Activated CD4-positive, alpha-beta T cell treated with anti-CD3 and anti-CD28 coated beads, Interleukin-2, Interleukin-4, amounts not matched to agents 100 ng/mL and 50 ng/mL, durations not matched to agents 16 hours and 8 hours (primary cell): Measurements from ENCODE around the gene SCYL3.
"Not testable (repeated sequence)": the region's sequence is repeated elsewhere in the genome, so short reads cannot be mapped to it uniquely, and the experiment has no call there.

Experiments used
- DNase-seq: peaks from one replicate; pipeline ENCODE4 v3.0.0-alpha.2; 2020; ENCODE audit warnings: low spot score

SCYL3 gene

DNA sequence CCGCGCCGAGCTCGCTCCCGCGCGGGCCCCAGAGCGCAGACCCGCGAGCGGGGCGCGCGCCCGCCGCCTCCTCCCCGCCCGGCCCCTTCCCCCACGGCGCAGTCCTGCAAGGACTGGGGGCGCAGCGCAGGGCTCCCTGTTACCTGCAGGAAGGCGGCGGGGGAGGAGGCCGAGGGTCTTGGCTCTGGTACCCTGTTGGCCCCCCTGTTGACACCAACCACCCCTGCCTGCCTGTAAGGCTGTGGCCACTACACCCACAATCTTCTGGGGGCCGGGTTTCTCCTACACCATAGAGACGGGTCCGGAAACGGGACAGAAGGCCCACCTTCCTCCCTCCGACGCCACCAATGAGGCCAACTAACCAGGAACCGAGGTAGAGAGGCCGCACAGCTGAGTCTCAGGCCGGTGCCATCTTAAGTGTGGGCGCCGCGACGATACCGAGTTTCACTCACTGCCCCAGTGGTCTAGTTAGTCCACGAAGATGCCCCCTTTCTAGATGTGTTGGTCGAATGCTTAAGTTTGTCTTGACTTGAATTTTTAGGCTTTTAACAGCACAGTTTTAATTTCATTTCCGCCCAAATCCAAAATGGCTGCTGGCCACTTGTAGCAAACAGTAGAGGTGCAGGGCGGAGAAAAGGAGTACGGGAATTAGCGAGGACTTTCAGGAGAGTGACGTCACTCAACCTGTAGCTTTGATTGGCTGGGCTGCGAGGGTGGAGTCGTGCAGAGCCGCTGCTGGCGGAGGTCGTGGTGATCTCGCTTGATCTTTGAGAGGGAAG lies at the start of gene SCYL3:
SCYL3 (minus strand) TSS at position 252 of the 779 bp plus-strand sequence. CDS start 5,056 bp downstream, outside the sequence.
- DNase-seq, result peak; percentile 97

DNA sequence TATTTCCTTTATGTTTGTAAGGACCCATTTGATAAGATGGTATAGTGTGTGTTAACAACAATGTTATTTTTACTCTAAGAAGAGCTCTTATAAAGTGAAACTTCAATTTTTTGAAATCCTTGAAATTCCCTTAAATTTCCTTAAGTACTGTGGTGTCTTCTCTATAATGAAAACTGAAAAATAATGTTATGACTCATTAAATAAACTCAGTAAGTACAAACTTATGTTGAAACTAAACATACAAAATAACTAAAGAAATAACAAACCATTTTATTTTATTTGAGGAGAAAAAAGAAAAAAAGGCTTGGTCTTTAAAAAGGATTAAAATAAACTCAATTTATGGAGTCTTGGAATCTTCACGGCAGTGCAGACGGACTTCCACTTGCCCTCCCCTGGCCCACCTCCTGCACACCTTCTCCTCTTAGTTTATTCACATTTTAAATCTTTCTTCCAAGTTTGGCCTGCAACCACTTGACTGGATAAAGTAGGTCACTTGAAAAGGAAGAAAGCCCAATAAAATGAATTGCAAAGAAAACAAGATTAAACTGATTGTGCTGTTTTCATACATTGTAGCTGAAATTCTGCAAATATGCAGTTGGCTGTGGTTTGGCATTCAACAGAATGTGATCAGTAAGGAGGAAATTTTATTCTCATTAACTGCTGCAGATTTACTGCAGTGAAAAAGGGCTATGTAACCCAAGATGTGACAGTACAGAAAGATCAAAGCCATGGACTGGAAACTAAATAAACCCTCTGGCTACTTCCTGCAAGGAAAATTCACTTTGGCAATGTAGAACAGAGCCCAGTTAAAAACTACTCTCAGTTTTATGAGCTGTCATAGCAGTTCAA lies 48.5 kb upstream of the SCYL3 start:
- no peak for DNase-seq

DNA sequence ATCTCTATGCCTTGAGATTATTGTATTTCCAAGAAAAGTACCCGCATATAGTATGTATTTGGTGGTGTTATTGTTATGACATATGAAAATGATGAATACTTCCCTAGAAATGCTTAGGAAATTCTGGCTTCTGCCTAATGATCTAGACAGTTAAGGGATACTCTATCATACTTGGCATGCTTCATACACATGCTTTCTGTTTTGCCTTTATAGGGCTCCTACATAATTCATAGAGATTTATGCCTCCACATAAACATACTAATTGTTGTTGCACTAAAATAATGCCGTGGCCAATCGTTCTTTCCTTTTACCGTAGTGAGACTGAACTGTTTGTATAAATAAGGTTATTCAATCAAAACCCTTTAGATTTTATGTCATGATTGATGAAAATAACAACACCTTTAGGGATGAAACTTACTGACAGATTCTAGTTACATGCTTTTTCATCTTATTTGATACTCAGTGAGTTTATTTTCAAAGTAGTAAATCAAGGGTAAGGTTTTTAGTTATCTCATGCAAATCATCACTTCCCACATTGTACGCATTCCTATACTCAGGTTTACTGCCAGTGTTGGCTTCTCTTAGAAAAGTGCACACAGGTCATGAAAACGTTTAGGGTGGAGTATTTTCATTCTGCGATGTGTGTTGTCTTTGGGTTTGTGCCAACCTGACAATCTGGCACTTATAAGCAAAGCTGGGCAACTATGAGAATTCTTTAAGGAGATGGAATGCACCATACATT lies 40.5 kb upstream of the SCYL3 start:
- DNase-seq, result no peak

GRCh38 chr1:169931795-169932231 lies 38.1 kb upstream of the SCYL3 start:
- DNase-seq, result no peak

GRCh38 chr1:169929210-169929526 lies 35.5 kb upstream of the SCYL3 start:
- no peak for DNase-seq

DNA sequence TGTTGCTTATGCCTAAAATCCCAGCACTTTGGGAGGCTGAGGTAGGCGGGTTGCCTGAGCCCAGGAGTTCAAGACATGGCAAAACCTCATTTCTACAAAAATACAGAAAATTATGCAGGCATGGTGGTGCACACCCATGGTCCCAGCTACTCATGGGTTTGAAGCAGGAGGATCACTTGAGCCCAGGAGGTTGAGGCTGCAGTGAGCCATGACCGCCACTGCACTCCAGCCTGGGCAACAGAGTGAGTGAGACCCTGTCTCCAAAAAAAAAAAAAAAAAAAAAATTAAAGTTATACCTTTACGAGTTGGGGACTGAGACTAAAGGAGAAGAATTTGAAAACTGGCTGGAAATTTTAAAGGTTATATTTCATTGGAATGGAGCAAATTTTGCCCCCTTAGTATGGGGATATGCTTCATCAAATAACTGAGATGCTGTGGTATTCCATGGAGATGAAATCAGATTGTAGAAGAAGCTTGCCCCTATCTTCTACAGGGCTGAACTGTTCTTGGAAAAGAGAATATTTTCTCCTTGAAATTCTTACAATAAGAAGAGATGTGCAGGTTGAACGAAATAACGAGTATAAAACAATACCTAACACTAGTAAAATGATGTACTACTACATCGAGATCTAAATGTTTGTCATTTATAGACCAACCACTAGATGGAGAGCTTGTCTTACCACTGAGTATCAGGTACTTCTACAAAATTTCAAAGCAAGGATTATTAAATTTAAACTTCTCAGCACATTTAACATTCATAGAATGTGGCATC lies 34.9 kb upstream of the SCYL3 start:
- peak; percentile 62 for DNase-seq

GRCh38 chr1:169925505-169926482 lies 32.1 kb upstream of the SCYL3 start:
- DNase-seq, result peak; percentile 56

DNA sequence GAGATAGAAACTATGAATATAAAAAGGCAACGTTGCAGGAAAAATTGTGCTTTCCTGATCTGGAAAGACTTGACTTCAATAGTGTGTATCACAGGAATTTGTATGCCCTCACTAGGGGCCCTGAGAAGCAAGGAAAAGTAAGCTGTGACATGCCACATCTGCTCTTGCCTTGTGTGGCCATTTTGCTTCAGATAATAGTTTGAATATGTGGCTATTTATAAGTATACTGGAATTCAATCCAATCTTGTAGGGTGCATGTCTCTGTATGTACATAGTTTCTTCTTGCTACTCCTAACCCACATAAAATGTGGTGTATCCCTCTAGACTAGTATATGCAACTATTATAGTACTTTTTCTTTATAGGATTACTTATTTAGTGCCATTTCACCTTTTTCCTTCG lies 31.1 kb upstream of the SCYL3 start:
- DNase-seq, result no peak

GRCh38 chr1:169924063-169924462 lies 30.4 kb upstream of the SCYL3 start:
- DNase-seq, result no peak

- no peak for DNase-seq
These were observed 27.4 kb upstream of the SCYL3 start for GRCh38 chr1:169921080-169921479.

- no peak for DNase-seq
These were observed 25.2 kb upstream of the SCYL3 start for GRCh38 chr1:169918927-169919326.

DNA sequence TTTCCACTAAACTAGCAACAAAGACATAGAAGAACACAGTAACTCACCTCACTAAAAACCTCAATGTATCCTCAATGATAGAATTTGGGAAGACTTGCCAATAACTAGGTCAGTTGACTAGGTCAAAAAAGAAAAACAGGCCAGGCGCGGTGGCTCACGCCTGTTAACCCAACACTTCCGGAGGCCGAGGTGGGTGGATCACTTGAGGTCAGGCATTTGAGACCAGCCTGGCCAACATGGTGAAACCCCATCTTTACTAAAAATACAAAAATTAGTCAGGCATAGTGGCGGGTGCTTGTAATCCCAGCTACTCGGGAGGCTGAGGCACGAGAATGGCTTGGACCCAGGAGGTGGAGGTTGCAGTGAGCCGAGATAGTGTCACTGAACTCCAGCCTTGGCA lies 24.5 kb upstream of the SCYL3 start:
- not testable (repeated sequence) for DNase-seq

GRCh38 chr1:169915150-169915549 lies 21.5 kb upstream of the SCYL3 start:
- DNase-seq, result no peak

DNA sequence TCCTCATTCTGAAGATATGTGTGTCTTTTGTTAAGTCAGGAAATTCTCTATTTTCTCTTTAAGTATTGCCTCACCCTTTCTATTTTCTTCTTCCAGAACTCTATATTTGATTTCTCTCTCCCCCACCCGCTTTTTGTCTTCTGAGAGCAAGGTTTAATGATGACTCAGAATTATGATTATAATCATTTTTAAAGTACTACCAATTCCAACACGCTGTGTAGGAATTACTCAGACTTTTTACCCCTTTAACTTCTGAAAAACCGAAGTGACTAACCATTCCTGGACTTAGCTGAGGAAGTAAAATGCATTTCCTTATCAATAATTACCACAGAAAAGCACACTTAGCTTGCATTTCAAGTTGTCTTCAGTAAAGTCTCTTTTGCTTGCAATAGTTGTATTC lies 20.8 kb upstream of the SCYL3 start:
- DNase-seq, result peak; percentile 58

DNA sequence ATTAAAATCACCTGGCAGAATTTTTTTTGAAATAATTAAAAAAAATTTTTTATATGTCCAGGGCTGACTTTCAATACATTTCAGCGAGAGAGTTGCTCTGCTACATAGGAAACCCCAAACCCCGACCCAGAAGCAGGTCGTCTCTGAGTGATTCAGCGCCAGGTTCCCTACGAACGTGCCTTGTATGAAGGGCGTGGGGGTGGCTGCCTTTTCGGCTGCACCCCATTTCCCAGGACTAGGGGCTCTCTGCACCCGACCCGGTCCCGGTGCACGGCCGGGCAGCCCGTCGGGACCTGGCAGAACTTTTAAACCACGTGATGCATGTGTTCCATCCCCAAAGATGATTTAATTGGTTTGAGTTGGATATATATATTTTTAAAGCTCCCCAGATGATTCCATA lies 15.8 kb upstream of the SCYL3 start:
- DNase-seq, result no peak

- no peak for DNase-seq
These were observed 13.2 kb upstream of the SCYL3 start for GRCh38 chr1:169906938-169907337.

GRCh38 chr1:169904834-169905233 lies 11.1 kb upstream of the SCYL3 start:
- DNase-seq, result no peak

DNA sequence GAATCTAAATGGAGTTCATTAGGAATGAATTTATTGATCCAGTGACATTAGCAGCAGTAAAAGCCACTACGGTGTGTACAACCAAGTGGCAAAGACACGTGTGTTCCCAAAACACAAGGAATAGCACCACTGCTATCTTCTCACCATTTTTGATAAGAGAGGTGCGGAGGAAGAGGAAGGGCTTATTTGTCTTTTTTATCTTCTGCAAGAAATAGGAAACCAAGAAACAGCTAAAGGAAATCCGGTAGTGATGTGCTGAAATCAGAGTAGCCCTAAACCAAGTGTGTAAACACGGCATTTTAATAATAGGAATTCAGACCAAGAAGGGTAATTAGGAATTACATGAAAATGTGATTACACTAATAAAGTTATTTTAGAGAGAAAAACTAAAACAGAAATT lies 9.1 kb upstream of the SCYL3 start:
- DNase-seq, result no peak

DNA sequence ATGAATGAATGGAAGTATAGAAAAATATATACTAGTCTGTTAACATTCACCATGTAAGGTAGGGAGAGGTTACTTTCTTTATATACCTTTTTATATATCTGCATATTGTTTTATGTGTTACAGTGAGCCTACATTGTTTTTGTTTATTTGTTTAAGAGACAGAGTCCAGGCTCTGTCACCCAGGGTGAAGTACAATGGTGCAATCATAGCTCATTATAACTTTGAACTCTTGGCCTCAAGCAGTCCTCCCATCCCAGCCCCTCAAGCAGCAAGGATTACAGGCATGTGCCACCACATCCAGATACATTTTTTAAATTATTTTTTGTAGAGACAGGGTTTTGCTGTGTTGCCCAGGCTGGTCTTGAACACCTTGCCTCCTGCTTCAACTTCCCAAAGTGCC lies 7.4 kb upstream of the SCYL3 start:
- DNase-seq, result no peak

GRCh38 chr1:169900571-169900970 lies 6.9 kb upstream of the SCYL3 start:
- no peak for DNase-seq
